ENCODE results near the gene SCNN1A. TPM values are rescaled to one million over a fixed set of nuclear protein-coding genes. Genes with fewer than 3 reads are reported as not detected.

The SCNN1A gene
- total and polyA plus RNA-seq, 2 of the 4 experiments (the other 2 are of a cell fraction), result 0.41 TPM; not detected in 1

DNA sequence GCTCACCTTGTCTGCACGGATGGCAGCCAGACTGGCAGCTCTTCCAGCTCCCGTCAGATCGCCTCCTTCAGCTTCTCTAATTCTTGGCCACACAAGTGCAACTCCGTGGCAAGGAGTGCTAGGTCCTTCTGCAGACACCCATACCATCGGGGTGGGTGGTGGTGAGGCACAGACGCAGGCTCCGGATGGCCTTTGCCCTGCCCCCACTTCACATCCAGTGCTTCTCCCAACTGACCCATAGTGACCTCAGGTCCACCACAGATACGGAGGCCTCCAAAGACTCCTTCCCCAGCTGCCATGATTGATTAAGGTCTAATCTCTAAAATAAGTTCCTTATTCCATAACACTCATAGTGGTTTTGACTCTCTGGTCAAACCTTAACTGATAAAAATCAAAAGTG lies 49.5 kb upstream of the SCNN1A start:
- TF ChIP-seq NFE2L2 (IDR thresholded peaks at IDR 0.05; ENCODE audit: low read depth, low read length) (no peak), BHLHE40 (IDR thresholded peaks at IDR 0.05; ENCODE audit: low read depth, low read length) (no peak), CEBPB (IDR thresholded peaks at IDR 0.05; ENCODE audit: low read depth, low read length) (no peak), RCOR1 (IDR thresholded peaks at IDR 0.05; ENCODE audit: insufficient replicate concordance, low read length) (no peak), RFX5 (IDR thresholded peaks at IDR 0.05; ENCODE audit: low read depth, low read length) (no peak), MAZ (IDR thresholded peaks at IDR 0.05; ENCODE audit: borderline replicate concordance, low read depth, low read length) (no peak), FOS (IDR thresholded peaks at IDR 0.05; ENCODE audit: low read depth, low read length) (no peak), CTCF (conservative IDR thresholded peaks at IDR 0.05; ENCODE audit: low read depth, low read length) (no peak), MXI1 (IDR thresholded peaks at IDR 0.05; ENCODE audit: borderline replicate concordance, low read depth, low read length) (no peak), RAD21 (IDR thresholded peaks at IDR 0.05; ENCODE audit: low read length) (no peak), MAFK (IDR thresholded peaks at IDR 0.05; ENCODE audit: low read depth, low read length) (no peak), ELK1 (IDR thresholded peaks at IDR 0.05; ENCODE audit: borderline replicate concordance, low read depth, low read length) (no peak), POLR2A (IDR thresholded peaks at IDR 0.05; ENCODE audit: low read depth, low read length) (no peak), SMC3 (IDR thresholded peaks at IDR 0.05; ENCODE audit: low read depth, low read length) (no peak), CHD1 (IDR thresholded peaks at IDR 0.05; ENCODE audit: low read depth, low read length) (no peak)
- TF ChIP-seq, protein P1, sequence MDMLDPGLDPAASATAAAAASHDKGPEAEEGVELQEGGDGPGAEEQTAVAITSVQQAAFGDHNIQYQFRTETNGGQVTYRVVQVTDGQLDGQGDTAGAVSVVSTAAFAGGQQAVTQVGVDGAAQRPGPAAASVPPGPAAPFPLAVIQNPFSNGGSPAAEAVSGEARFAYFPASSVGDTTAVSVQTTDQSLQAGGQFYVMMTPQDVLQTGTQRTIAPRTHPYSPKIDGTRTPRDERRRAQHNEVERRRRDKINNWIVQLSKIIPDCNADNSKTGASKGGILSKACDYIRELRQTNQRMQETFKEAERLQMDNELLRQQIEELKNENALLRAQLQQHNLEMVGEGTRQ (IDR thresholded peaks at IDR 0.05; ENCODE audit: low read depth, low read length), result no peak
- Histone ChIP-seq H3K79me1 (ENCODE audit: low read depth in 1 of 2, low read length in 2 of 2) (no peaks in the 10 kb centered on the region), H2AFZ (replicated peaks; ENCODE audit: low read length, poor library complexity) (no peak overlapping the region), H2BK20ac (ENCODE audit: low read depth, low read length) (no peak overlapping the region), H3K4me1 (ENCODE audit: control insufficient read depth, insufficient read depth, low read length) (no peaks in the 10 kb centered on the region), H3K27me3 (ENCODE audit: control insufficient read depth, insufficient read depth, low read length) (no peaks in the 10 kb centered on the region), H4K91ac (ENCODE audit: insufficient read depth, low read depth, low read length) (no peak overlapping the region), H2BK15ac (ENCODE audit: low read depth, low read length) (no peak overlapping the region), H3K14ac (replicated peaks; ENCODE audit: low read depth, low read length) (no peak overlapping the region), H3K9me1 (ENCODE audit: insufficient read depth, low read length) (peaks cover under 1% of the 10 kb centered on the region; the same call in 1 of the 2 replicates), H2AK5ac (ENCODE audit: low read depth, low read length) (no peak overlapping the region), H3K4ac (ENCODE audit: low read depth, low read length) (no peak overlapping the region), H3K4me2 (ENCODE audit: low read depth, low read length) (no peak overlapping the region), H2BK5ac (ENCODE audit: low read depth, low read length, poor library complexity, severe bottlenecking) (no peak overlapping the region), H3K18ac (ENCODE audit: low read depth, low read length) (no peak overlapping the region), H3K23ac (ENCODE audit: low read depth, low read length) (no peak overlapping the region), H4K20me1 (ENCODE audit: insufficient read depth, low read length) (no peaks in the 10 kb centered on the region), H3K27ac (ENCODE audit: insufficient read depth, low read length) (no peak overlapping the region), H3K4me3 (ENCODE audit: insufficient read depth, low read depth, low read length) (no peak overlapping the region), H2BK120ac (ENCODE audit: low read depth, low read length) (no peak overlapping the region), H3K9me3 (ENCODE audit: control insufficient read depth, insufficient read depth, low read length) (no peaks in the 10 kb centered on the region), H3K9ac (ENCODE audit: low read depth, low read length) (no peak overlapping the region), H3K56ac (ENCODE audit: extremely low read depth, insufficient read depth, low read length) (no peak overlapping the region), H4K5ac (ENCODE audit: low read depth, low read length) (no peak overlapping the region), H4K8ac (ENCODE audit: low read depth in 2 of 2, low read length in 2 of 2) (no peak overlapping the region), H3K36me3 (ENCODE audit: control insufficient read depth, insufficient read depth, low read length) (no peaks in the 10 kb centered on the region), H2AK9ac (replicated peaks; ENCODE audit: low read depth, low read length, poor library complexity) (no peak overlapping the region)
- DNase-seq (no peak), ATAC-seq (ENCODE audit: low read depth) (no peak)
- CTCF ChIA-PET, result interaction anchor here (1.0 kb wide), 1 partner anchor 40 kb away, joined by 3 read pairs; no protein-coding TSS in a partner anchor
- BruUV-seq (replicated peaks), result no TSS peak
- dilution Hi-C loops (cut with HindIII; ENCODE audit: low sequenced_read_pairs, unreplicated experiment), result no loop called here
- POLR2A ChIA-PET (ENCODE audit: unreplicated experiment), result no interaction called here
- WGBS, 2 experiments (ENCODE audit: extremely low coverage in 2 of 2, insufficient read length in 1 of 2), result no CpG with 5 or more reads among the region's 8 CpGs
- in situ Hi-C loops (cut with MboI; ENCODE audit: low sequenced_read_pairs), result loop anchor here (5.0 kb wide), 2 partner anchors 37 to 117 kb away; no protein-coding TSS in a partner anchor
- intact Hi-C loops (cut with micrococcal nuclease), result no loop called here

Measured in IMR-90 (cell line).